ENCODE data around the gene DNPEP.

DNPEP gene

DNA sequence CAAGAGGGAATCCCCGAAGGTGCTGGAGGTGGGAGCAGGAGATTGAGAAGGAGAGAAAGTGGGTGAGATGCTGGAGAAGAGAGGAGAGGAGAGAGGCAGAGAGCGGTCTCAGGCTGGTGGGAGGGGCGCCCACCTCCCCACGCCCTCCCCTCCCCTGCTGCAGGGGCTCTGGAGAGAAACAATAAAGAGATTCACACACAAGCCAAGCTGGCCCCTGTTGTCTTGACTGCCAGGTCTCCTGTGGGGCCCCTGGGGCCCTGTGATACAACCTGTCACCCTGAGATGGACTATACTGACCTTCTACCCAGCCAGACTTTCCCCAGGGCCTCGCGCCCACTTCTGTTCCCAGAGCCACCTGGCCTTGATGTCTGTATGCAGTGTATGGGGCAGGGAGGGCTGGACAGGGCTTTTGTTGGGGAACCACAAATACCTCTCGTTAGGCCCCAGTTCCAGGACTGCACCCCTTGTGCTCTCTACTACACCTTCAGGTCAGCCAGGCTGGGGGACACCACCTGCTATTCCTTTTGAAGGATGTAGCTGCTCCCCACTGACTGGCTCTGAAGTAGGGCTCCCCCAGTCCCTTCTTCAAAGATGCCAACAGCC is 38.9 kb upstream of the DNPEP start:
- Histone ChIP-seq H3K9ac (ENCODE audit: low read depth, low read length) (no peak overlapping the region), H3K27me3 (ENCODE audit: control insufficient read depth, insufficient read depth, low read length) (no peaks in the 10 kb centered on the region), H3K36me3 (ENCODE audit: insufficient read depth, low read length) (peaks cover 29% of the 10 kb centered on the region), H3K9me3 (replicated peaks; ENCODE audit: low read length) (no peaks in the 10 kb centered on the region), H3K4me3 (ENCODE audit: low read length) (no peak overlapping the region), H3K4me1 (ENCODE audit: control insufficient read depth, insufficient read depth, low read length) (peaks cover 13% of the 10 kb centered on the region), H3K4me2 (ENCODE audit: low read length) (no peak overlapping the region)

DNA sequence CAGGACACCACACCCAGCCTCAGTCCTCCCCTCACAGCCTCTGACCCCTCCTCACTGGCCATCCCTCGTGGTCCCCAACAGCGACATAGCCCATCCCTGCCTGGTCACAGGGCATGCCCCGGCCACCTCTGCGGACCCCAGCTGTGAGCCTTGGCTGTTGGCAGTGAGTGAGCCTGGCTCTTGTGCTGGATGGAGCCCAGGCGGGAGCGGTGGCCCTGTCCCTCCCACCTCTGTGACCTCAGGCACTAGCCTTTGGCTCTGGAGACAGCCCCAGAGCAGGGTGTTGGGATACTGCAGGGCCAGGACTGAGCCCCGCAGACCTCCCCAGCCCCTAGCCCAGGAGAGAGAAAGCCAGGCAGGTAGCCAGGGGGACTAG is 38.3 kb upstream of the DNPEP start:
- no peaks in the 10 kb centered on the region for H3K9me3 ChIP-seq (replicated peaks; ENCODE audit: low read length)
- H3K36me3 ChIP-seq (ENCODE audit: insufficient read depth, low read length): peaks cover 32% of the 10 kb centered on the region
- H3K4me1 ChIP-seq (ENCODE audit: control insufficient read depth, insufficient read depth, low read length): peaks cover 13% of the 10 kb centered on the region
- no peak overlapping the region for H3K4me3 ChIP-seq (ENCODE audit: low read length)
- no peak overlapping the region for H3K9ac ChIP-seq (ENCODE audit: low read depth, low read length)
- no peaks in the 10 kb centered on the region for H3K27me3 ChIP-seq (ENCODE audit: control insufficient read depth, insufficient read depth, low read length)
- no peak overlapping the region for H3K4me2 ChIP-seq (ENCODE audit: low read length)

DNA sequence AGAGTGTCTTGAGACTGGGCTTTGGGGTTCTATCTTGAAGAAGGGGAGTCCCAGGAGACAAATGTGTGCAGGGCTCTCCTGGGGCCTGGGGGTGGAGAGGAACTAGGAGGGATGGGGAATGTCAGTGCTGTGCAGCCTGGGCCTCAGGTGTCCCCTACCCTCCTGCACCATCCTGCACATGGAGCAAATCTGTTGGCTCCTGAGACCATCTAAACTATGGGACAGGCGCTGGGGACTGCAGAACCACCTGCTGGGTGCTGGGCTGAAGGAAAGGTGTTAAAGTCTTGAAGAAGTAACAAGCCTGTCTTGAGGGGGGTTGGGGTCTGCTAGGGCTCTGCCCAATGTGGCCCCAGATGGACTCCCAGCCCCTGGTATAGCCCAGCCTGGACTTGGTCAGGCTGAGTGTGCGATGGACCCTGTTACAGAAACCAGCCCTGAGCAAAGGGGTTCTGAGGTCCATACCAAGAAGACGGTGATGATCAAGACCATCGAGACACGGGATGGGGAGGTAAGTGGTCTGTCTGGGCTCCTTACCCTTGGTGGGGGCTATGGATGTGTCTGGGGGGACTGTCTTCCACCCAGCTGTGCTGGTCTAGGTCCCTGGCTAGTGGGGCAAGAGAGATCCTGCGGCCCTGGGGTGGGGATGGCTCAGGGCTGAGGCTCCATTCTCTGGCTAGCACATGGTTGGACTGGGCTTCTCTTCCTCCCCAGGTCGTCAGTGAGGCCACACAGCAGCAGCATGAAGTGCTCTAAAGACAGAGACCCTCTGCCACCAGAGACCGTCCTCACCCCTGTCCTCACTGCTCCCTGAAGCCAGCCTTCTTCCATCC is 37.7 kb upstream of the DNPEP start:
- Histone ChIP-seq H3K4me1 (ENCODE audit: control insufficient read depth, insufficient read depth, low read length) (peaks cover 9% of the 10 kb centered on the region), H3K9ac (ENCODE audit: low read depth, low read length) (no peak overlapping the region), H3K4me2 (ENCODE audit: low read length) (no peak overlapping the region), H3K4me3 (ENCODE audit: low read length) (no peak overlapping the region), H3K27me3 (ENCODE audit: control insufficient read depth, insufficient read depth, low read length) (no peaks in the 10 kb centered on the region), H3K36me3 (ENCODE audit: insufficient read depth, low read length) (peaks cover 38% of the 10 kb centered on the region), H3K9me3 (replicated peaks; ENCODE audit: low read length) (no peaks in the 10 kb centered on the region)

DNA sequence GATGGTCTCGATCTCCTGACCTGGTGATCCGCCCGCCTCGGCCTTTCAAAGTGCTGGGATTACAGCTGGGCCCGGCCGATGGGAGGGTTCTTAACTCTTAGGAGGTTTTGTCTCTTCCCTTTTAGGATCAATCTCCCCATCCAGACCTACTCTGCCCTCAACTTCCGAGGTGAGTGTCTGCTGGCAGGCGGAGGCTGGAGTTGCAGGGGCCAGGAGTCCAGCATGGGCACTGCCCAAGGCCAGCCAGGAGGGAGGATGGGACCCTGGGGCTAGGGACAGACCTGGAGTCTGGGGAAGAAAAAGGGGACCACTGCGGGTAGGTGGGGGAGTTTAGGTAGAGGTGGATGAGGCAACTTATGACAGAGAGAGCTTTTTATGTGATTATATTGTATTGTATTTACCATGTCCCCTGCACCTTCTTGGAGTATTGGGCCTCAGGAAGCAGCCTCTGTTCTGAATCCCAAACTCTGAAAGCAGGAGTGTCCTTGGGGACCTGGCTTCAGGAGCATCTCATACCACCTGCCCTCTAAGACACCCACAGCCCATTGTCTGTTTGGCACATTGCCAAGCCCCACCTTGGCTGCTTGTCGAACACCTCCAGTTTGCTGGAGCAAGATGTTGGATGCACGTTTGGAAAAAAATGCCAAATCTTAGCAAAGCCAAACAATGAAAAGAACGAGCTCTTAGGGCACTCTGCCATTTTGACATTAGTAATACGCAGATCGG is 36.1 kb upstream of the DNPEP start:
- Histone ChIP-seq H3K9me3 (replicated peaks; ENCODE audit: low read length) (no peaks in the 10 kb centered on the region), H3K4me3 (ENCODE audit: low read length) (no peak overlapping the region), H3K36me3 (ENCODE audit: insufficient read depth, low read length) (peaks cover 38% of the 10 kb centered on the region), H3K9ac (ENCODE audit: low read depth, low read length) (no peak overlapping the region), H3K27me3 (ENCODE audit: control insufficient read depth, insufficient read depth, low read length) (peaks cover 7% of the 10 kb centered on the region), H3K4me2 (ENCODE audit: low read length) (peak overlapping the region; percentile 21), H3K4me1 (ENCODE audit: control insufficient read depth, insufficient read depth, low read length) (peaks cover 13% of the 10 kb centered on the region)

DNA sequence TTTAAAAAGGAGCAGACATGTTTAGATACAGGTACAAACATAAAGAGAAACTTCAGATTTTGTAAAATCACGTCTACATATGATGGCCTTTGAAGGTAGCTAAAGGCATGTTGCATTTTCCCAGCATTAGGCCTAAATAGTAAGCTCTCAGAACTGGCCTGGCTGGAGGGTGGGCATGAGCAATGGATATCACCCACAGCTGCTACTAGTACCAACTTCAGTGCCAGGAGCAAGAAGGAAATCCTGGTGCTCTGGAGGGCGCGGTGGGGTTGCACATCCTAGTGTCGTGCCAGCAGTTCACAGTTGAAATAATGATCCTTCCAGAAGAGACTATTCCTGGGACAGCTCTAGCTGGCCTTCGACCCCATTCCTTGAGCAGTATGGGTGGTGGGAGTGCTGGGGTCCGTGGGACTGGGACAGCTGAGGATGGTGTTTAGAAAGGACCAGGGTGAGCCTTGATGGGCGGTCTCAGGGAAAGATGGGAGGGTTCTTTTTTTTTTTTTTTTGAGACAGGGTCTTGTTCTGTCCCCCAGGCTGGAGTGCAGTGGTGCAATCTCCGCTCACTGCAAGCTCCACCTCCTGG is 35.3 kb upstream of the DNPEP start:
- Histone ChIP-seq H3K4me2 (ENCODE audit: low read length) (peak overlapping the region; percentile 24), H3K4me1 (ENCODE audit: control insufficient read depth, insufficient read depth, low read length) (peaks cover 21% of the 10 kb centered on the region), H3K9ac (ENCODE audit: low read depth, low read length) (no peak overlapping the region), H3K9me3 (replicated peaks; ENCODE audit: low read length) (no peaks in the 10 kb centered on the region), H3K4me3 (ENCODE audit: low read length) (no peak overlapping the region), H3K36me3 (ENCODE audit: insufficient read depth, low read length) (peaks cover 38% of the 10 kb centered on the region), H3K27me3 (ENCODE audit: control insufficient read depth, insufficient read depth, low read length) (peaks cover 10% of the 10 kb centered on the region)

DNA sequence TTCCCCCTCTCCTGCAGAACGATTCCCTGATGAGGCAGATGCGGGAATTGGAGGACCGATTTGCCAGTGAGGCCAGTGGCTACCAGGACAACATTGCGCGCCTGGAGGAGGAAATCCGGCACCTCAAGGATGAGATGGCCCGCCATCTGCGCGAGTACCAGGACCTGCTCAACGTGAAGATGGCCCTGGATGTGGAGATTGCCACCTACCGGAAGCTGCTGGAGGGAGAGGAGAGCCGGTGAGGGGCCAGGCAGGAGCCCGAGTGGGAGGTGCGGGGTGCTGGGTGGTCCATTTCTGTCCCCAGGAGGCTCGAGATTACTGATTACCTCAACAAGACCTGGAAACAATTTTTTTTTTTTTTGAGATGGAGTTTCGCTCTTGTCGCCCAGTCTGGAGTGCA is 33.6 kb upstream of the DNPEP start:
- Histone ChIP-seq H3K4me2 (ENCODE audit: low read length) (peak overlapping the region; percentile 80), H3K9me3 (replicated peaks; ENCODE audit: low read length) (no peaks in the 10 kb centered on the region), H3K27me3 (ENCODE audit: control insufficient read depth, insufficient read depth, low read length) (peaks cover 10% of the 10 kb centered on the region), H3K36me3 (ENCODE audit: insufficient read depth, low read length) (peaks cover 36% of the 10 kb centered on the region), H3K4me1 (ENCODE audit: control insufficient read depth, insufficient read depth, low read length) (peaks cover 34% of the 10 kb centered on the region), H3K9ac (ENCODE audit: low read depth, low read length) (peak overlapping the region; percentile 9), H3K4me3 (ENCODE audit: low read length) (peak overlapping the region; percentile 74)

DNA sequence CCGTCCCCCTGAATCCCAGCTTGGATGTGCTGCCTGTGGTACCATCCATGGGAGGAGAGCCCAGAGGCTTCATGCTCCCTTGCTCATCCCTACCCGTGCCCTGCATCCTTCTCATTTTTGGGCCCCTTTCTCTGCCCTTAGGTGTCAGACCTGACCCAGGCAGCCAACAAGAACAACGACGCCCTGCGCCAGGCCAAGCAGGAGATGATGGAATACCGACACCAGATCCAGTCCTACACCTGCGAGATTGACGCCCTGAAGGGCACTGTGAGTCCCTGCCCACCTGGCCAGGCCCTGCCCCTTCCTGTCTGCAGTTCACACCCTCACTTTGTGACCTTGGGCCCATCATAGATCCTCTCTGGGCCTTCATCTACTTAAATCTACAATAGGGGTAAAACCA is 33.0 kb upstream of the DNPEP start:
- Histone ChIP-seq H3K9me3 (replicated peaks; ENCODE audit: low read length) (no peaks in the 10 kb centered on the region), H3K4me1 (ENCODE audit: control insufficient read depth, insufficient read depth, low read length) (peaks cover 34% of the 10 kb centered on the region), H3K4me2 (ENCODE audit: low read length) (peak overlapping the region; percentile 80), H3K27me3 (ENCODE audit: control insufficient read depth, insufficient read depth, low read length) (peaks cover 10% of the 10 kb centered on the region), H3K4me3 (ENCODE audit: low read length) (peak overlapping the region; percentile 74), H3K9ac (ENCODE audit: low read depth, low read length) (no peak overlapping the region), H3K36me3 (ENCODE audit: insufficient read depth, low read length) (peaks cover 31% of the 10 kb centered on the region)

DNA sequence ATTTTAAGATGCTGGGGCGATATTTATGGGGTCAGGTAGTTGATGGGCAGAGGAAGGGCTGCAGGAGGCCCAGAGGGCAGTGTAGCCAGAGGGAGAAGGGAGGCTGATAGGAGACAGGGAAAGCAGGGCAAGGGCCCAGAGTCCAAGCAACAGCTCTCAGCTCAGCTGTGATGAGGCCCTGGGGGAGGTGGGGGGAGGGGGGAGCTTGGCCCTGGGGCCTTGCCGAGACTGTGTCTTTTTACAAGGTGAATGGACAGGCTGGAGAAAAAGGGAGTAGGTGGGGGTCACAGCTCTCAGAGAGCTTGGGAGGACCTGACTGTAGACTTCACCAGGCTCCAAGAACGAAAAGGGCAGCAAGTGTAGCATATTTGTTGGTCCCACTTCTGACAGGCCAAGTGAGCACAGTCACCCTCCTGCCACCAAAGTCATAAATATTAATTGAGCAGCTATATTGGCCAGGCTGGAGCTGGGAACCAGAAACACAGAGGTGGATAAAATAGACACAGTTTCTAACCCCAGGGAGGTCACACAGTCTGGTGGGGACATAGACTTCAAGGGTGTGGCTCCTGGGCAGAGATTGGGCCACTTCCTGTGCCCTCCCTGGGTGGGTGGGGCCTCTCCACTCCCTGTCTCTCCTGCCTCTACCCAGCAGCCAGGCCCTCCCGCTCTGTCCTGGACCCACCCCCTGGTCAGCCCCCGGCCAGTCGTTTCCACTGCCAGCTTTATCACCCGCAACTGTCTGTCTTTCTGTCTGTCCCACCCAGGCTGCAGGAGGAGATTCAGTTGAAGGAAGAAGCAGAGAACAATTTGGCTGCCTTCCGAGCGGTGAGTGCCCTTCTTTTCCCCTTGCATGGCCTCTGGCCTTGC is 31.9 kb upstream of the DNPEP start:
- Histone ChIP-seq H3K4me3 (ENCODE audit: low read length) (peak overlapping the region; percentile 74), H3K36me3 (ENCODE audit: insufficient read depth, low read length) (peaks cover 24% of the 10 kb centered on the region), H3K9ac (ENCODE audit: low read depth, low read length) (peak overlapping the region; percentile 83), H3K4me1 (ENCODE audit: control insufficient read depth, insufficient read depth, low read length) (peaks cover 32% of the 10 kb centered on the region), H3K27me3 (ENCODE audit: control insufficient read depth, insufficient read depth, low read length) (peaks cover 10% of the 10 kb centered on the region), H3K9me3 (replicated peaks; ENCODE audit: low read length) (no peaks in the 10 kb centered on the region), H3K4me2 (ENCODE audit: low read length) (peak overlapping the region; percentile 80)

- Histone ChIP-seq H3K27me3 (ENCODE audit: control insufficient read depth, insufficient read depth, low read length) (peaks cover 10% of the 10 kb centered on the region), H3K9ac (ENCODE audit: low read depth, low read length) (peak overlapping the region; percentile 83), H3K4me3 (ENCODE audit: low read length) (peak overlapping the region; percentile 74)
Measured at GRCh38 chr2:219419012-219419324, 31.3 kb upstream of the DNPEP start.

DNA sequence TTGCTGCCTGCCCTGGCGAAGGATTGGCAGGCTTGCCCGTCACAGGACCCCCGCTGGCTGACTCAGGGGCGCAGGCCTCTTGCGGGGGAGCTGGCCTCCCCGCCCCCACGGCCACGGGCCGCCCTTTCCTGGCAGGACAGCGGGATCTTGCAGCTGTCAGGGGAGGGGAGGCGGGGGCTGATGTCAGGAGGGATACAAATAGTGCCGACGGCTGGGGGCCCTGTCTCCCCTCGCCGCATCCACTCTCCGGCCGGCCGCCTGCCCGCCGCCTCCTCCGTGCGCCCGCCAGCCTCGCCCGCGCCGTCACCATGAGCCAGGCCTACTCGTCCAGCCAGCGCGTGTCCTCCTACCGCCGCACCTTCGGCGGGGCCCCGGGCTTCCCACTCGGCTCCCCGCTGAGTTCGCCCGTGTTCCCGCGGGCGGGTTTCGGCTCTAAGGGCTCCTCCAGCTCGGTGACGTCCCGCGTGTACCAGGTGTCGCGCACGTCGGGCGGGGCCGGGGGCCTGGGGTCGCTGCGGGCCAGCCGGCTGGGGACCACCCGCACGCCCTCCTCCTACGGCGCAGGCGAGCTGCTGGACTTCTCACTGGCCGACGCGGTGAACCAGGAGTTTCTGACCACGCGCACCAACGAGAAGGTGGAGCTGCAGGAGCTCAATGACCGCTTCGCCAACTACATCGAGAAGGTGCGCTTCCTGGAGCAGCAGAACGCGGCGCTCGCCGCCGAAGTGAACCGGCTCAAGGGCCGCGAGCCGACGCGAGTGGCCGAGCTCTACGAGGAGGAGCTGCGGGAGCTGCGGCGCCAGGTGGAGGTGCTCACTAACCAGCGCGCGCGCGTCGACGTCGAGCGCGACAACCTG is 30.7 kb upstream of the DNPEP start, which contains the start of gene DES:
Gene DES (plus strand): TSS at position 223 of the 857 bp plus-strand sequence. CDS start 86 bp downstream, at position 309.
- Histone ChIP-seq H3K36me3 (ENCODE audit: insufficient read depth, low read length) (peaks cover 18% of the 10 kb centered on the region), H3K4me1 (ENCODE audit: control insufficient read depth, insufficient read depth, low read length) (peaks cover 25% of the 10 kb centered on the region), H3K4me2 (ENCODE audit: low read length) (peak within 1 kb of the TSS; percentile 80), H3K9ac (ENCODE audit: low read depth, low read length) (peak within 1 kb of the TSS; percentile 83), H3K27me3 (ENCODE audit: control insufficient read depth, insufficient read depth, low read length) (peaks cover 10% of the 10 kb centered on the region), H3K4me3 (ENCODE audit: low read length) (peak within 1 kb of the TSS; percentile 74), H3K9me3 (replicated peaks; ENCODE audit: low read length) (no peaks in the 10 kb centered on the region)

More at GRCh38 chr2:219419012-219419324, 31.3 kb upstream of the DNPEP start:
- peaks cover 19% of the 10 kb centered on the region for H3K36me3 ChIP-seq (ENCODE audit: insufficient read depth, low read length)
- peaks cover 28% of the 10 kb centered on the region for H3K4me1 ChIP-seq (ENCODE audit: control insufficient read depth, insufficient read depth, low read length)
- H3K4me2 ChIP-seq (ENCODE audit: low read length): peak overlapping the region; percentile 80
- no peaks in the 10 kb centered on the region for H3K9me3 ChIP-seq (replicated peaks; ENCODE audit: low read length)

Measured in skeletal muscle satellite cell (primary cell).